Measurements from ENCODE around the gene PRKCE. TPM values are rescaled to one million over a fixed set of nuclear protein-coding genes. Genes with fewer than 3 reads are reported as not detected.

Gene PRKCE
- total and polyA plus RNA-seq, 7 donors, result 3.0 to 22.8 (median 16.1) TPM

GRCh38 chr2:45782986-45783385, 131.5 kb downstream of the PRKCE start:
- Histone ChIP-seq H3K27ac (no peak overlapping the region), H3K27me3 (ENCODE audit: insufficient read depth in 3 of 3, low read length in 2 of 3) (no peaks in the 10 kb centered on the region), H3K9me3 (no peaks in the 10 kb centered on the region), H3K36me3 (ENCODE audit: insufficient read depth in 1 of 2, low read depth in 1 of 2) (no peaks in the 10 kb centered on the region), H3K4me3 (no peak overlapping the region), H3K4me1 (peaks cover 6% of the 10 kb centered on the region)
- DNase-seq (no peak), ATAC-seq (no peak)
- intact Hi-C loops (cut with DNase I), result no loop called here
- no peak for TF ChIP-seq CTCF (IDR thresholded peaks at IDR 0.05)
- WGBS, 3 donors, result 27 to 57% (median 36%) methylated on average over 4 of the region's 4 CpGs

- TF ChIP-seq CTCF (IDR thresholded peaks at IDR 0.05), result no peak
- Histone ChIP-seq H3K36me3 (ENCODE audit: insufficient read depth in 1 of 2, low read depth in 1 of 2) (no peaks in the 10 kb centered on the region), H3K9me3 (no peaks in the 10 kb centered on the region), H3K4me1 (peaks cover 6% of the 10 kb centered on the region), H3K27me3 (ENCODE audit: insufficient read depth in 3 of 3, low read length in 2 of 3) (no peaks in the 10 kb centered on the region), H3K27ac (no peak overlapping the region), H3K4me3 (no peak overlapping the region)
- WGBS, 3 donors, result 90 to 92% (median 92%) methylated on average over 10 of the region's 10 CpGs
- DNase-seq (no peak), ATAC-seq (no peak)
- intact Hi-C loops (cut with DNase I), result no loop called here
Measured at GRCh38 chr2:45786030-45786835, 134.8 kb downstream of the PRKCE start.

- H3K4me1 ChIP-seq, result peaks cover 6% of the 10 kb centered on the region
- H3K27me3 ChIP-seq (ENCODE audit: insufficient read depth in 3 of 3, low read length in 2 of 3), result no peaks in the 10 kb centered on the region
- intact Hi-C loops (cut with DNase I), result no loop called here
- H3K36me3 ChIP-seq (ENCODE audit: insufficient read depth in 1 of 2, low read depth in 1 of 2), result no peaks in the 10 kb centered on the region
- 91 to 94% (median 93%) methylated on average over 10 of the region's 10 CpGs for WGBS, 3 donors
- ATAC-seq, result no peak
- no peak for DNase-seq
- no peaks in the 10 kb centered on the region for H3K9me3 ChIP-seq
- H3K4me3 ChIP-seq, result no peak overlapping the region
- H3K27ac ChIP-seq, result no peak overlapping the region
- no peak for TF ChIP-seq CTCF (IDR thresholded peaks at IDR 0.05)
Measured at GRCh38 chr2:45786836-45787357, 135.4 kb downstream of the PRKCE start.

GRCh38 chr2:45788401-45788800, 136.9 kb downstream of the PRKCE start:
- no peak overlapping the region for H3K27ac ChIP-seq
- DNase-seq (no peak), ATAC-seq (no peak)
- H3K9me3 ChIP-seq, result no peaks in the 10 kb centered on the region
- intact Hi-C loops (cut with DNase I), result no loop called here
- 93 to 95% (median 94%) methylated on average over 3 of the region's 3 CpGs for WGBS, 3 donors
- no peaks in the 10 kb centered on the region for H3K27me3 ChIP-seq (ENCODE audit: insufficient read depth in 3 of 3, low read length in 2 of 3)
- H3K4me3 ChIP-seq, result no peak overlapping the region
- H3K4me1 ChIP-seq, result no peaks in the 10 kb centered on the region
- H3K36me3 ChIP-seq (ENCODE audit: insufficient read depth in 1 of 2, low read depth in 1 of 2), result no peaks in the 10 kb centered on the region
- TF ChIP-seq CTCF (IDR thresholded peaks at IDR 0.05), result no peak

Data from psoas muscle (tissue), 8 donors.